Heart right ventricle (tissue), 16 donors: ENCODE results near the gene PAGE4. TPM values are rescaled to one million over a fixed set of nuclear protein-coding genes. Genes with fewer than 3 reads are reported as not detected.

Source experiments
- ATAC-seq, 8 donors: fragments of 200-7000 bp; cut with Tn5 transposase; one replicate each; pipeline ENCODE4 v1.9.1; 2020; ENCODE audit warnings: mild to moderate bottlenecking in 8 of 8, moderate library complexity in 8 of 8, moderate number of reproducible peaks in 1 of 8
- DNase-seq, 2 donors: peaks; one replicate each; pipeline ENCODE4 v3.0.0-alpha.2; 2020
- H3K27ac ChIP-seq, 10 donors: fragments of 200-600 bp; sonication (generic) in 2 of 10; one replicate each; pipeline versions ENCODE4 v1.5.0 to v1.8.0; 2020 to 2022; ENCODE audit warnings: mild to moderate bottlenecking in 3 of 10
- H3K27me3 ChIP-seq, 7 donors: fragments of 200-600 bp; one replicate each; pipeline ENCODE4 v1.8.0; 2021 to 2022; ENCODE audit warnings: mild to moderate bottlenecking in 2 of 7
- H3K36me3 ChIP-seq, 9 donors: fragments of 200-600 bp; sonication (generic) in 1 of 9; one replicate each; pipeline versions ENCODE4 v1.5.0 to v1.8.0; 2020 to 2022; ENCODE audit warnings: mild to moderate bottlenecking in 2 of 9
- H3K4me1 ChIP-seq, 9 donors: fragments of 200-600 bp; sonication (generic) in 1 of 9; one replicate each; pipeline versions ENCODE4 v1.5.0 to v1.8.0; 2020 to 2022; ENCODE audit warnings: mild to moderate bottlenecking in 4 of 9
- H3K4me3 ChIP-seq, 10 donors: fragments of 200-600 bp; sonication (generic) in 2 of 10; one replicate each; pipeline versions ENCODE4 v1.5.0 to v1.8.0; 2020 to 2022; ENCODE audit warnings: mild to moderate bottlenecking in 7 of 10, moderate library complexity in 2 of 10
- H3K9me3 ChIP-seq, 11 donors: fragments of 200-600 bp in 10 of 11; sonication (generic) in 2 of 11; one replicate each; pipeline versions ENCODE4 v1.5.0 to v1.8.0; 2013 to 2022; ENCODE audit warnings: mild to moderate bottlenecking in 2 of 11, control low read depth in 1 of 11, moderate library complexity in 1 of 11
- WGBS, 2 donors: extraction: QIAGEN DNeasy Blood & Tissue Kit; methylation state at CpG; one replicate each; pipeline ENCODE4 v1.1.7; 2013; ENCODE audit warnings: inconsistent platforms in 1 of 2; 5-methylcytosine and 5-hydroxymethylcytosine counted together
- intact Hi-C, 10 donors: fragments of 100-400 bp; cut with DNase I; formaldehyde crosslinking; loops; one replicate each; pipeline versions ENCODE4 v1.11.1 to v1.14.2; 2022
- polyA plus RNA-seq, 2 donors: library from polyadenylated mRNA; stranded (reverse); fragments of 200-250 nt; gene quantifications; one replicate each; pipeline ENCODE4 v1.2.3, GENCODE V29; 2013
- total RNA-seq, 10 donors: library from RNA; stranded (reverse); fragmentation: NEBNext Ultra II Directional in 3 of 10; extraction: Animal tissue kit (Norgen Biotek cat#: 25700) in 3 of 10; gene quantifications; one replicate each; pipeline versions ENCODE4 v1.2.1 to v1.2.4, GENCODE V29; 2021 to 2023
- TF ChIP-seq, protein P1 (sequence below), 9 donors: fragments of 200-600 bp; sonication (generic) in 2 of 9; IDR thresholded peaks; one replicate each; pipeline versions ENCODE4 v1.5.0 to v1.8.0; 2021 to 2022; ENCODE audit warnings: antibody characterized with exemption in 9 of 9, mild to moderate bottlenecking in 5 of 9, moderate library complexity in 1 of 9
- donor health status: Arrhythmogenic right ventricular cardiomyopathy.
- donor health status: ischemic (EF 13 %, LVEDD 7.1; RV severe dilation, severe dysfunction).
- donor health status: healthy with polysubstance abuse.
- donor health status: DM: no; HTN: yes; CAD: no.
- donor health status: DM: no; HTN: no; CAD: no.
- donor health status: ischemic (EF 25% LVEDD 6.9; RV normal size, moderate dysfunction).
- donor health status: ischemic (EF 25% LVEDD 5.7; RV mildly dilated, moderate dysfunction).
- donor health status: healthy.
- donor health status: DM: yes; HTN: yes; CAD: no.
- donor health status: Ischemic cardiomyopathy.
- donor health status: ischemic (EF 35%, LVEDD 5.7; RV mildly dilated, moderate dysfunction).
- donor health status: nonischemic (EF 11% LVEDD 7.7; RV severe dilation, severe dysfunction).
- donor health status: DM: yes; HTN: yes; CAD: no.
- donor health status: PGD.
- donor health status: ischemic (EF 29% LVEDD 5.4; RV normal size, mild dysfunction).
- donor health status: nonischemic (EF 23%, LVEDD 6.1; RV moderate dilation, normal function).

The PAGE4 gene
- total and polyA plus RNA-seq, 12 donors: not detected

DNA sequence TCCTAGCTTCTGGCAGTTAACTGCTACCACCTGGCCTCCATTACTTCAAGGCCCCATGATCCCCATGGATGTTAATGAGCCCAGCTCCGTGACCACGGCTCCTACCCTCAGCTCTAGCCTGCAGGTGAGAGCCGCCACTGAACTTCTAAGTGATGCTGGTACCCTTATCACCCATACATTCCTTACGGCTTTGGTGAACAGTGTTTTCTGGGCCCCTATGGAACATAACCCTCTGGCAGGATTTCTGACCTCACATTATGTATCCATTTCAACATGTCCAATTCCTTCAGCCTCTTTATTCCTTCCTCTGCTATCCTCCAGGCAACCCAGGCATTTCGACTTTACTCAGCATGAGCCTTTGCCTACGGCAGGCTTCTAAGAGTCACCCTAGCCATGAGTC, 24.6 kb downstream of the PAGE4 start:
- Histone ChIP-seq H3K9me3 (peaks cover 0 to 1% (median 0%) of the 10 kb centered on the region in 11 donors), H3K4me1 (no peaks in the 10 kb centered on the region), H3K4me3 (no peak overlapping the region), H3K36me3 (no peaks in the 10 kb centered on the region), H3K27me3 (peaks cover 0 to 37% (median 0%) of the 10 kb centered on the region in 7 donors), H3K27ac (no peak overlapping the region)
- TF ChIP-seq, protein P1, sequence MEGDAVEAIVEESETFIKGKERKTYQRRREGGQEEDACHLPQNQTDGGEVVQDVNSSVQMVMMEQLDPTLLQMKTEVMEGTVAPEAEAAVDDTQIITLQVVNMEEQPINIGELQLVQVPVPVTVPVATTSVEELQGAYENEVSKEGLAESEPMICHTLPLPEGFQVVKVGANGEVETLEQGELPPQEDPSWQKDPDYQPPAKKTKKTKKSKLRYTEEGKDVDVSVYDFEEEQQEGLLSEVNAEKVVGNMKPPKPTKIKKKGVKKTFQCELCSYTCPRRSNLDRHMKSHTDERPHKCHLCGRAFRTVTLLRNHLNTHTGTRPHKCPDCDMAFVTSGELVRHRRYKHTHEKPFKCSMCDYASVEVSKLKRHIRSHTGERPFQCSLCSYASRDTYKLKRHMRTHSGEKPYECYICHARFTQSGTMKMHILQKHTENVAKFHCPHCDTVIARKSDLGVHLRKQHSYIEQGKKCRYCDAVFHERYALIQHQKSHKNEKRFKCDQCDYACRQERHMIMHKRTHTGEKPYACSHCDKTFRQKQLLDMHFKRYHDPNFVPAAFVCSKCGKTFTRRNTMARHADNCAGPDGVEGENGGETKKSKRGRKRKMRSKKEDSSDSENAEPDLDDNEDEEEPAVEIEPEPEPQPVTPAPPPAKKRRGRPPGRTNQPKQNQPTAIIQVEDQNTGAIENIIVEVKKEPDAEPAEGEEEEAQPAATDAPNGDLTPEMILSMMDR (IDR thresholded peaks at IDR 0.05): no peak
- intact Hi-C loops: no loop called here
- DNase-seq (no peak), ATAC-seq (no peak)
- 90% methylated on average over 6 of the region's 6 CpGs for WGBS, 2 donors

DNA sequence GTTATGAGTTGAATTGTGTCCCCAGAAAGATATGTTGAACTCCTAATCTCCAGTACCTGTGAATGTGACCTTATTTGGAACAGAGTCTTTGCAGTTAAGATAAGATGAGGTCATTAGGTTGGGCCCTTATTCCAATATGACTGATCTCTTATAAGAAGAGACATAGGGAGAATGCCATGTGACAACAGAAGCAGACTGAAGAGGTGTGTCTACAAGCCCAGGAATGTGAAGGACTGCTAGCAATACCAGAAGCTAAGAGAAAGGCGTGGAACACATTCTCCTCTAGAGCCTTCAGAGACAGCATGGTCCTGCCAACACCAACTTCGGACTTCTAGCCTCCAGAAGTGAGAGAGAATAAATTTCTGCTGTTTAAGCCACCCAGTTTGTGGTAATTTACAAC, 27.7 kb downstream of the PAGE4 start:
- WGBS, 2 donors: 81 to 85% methylated on average over 2 of the region's 2 CpGs
- intact Hi-C loops: no loop called here
- TF ChIP-seq, protein P1 (IDR thresholded peaks at IDR 0.05): no peak
- Histone ChIP-seq H3K27ac (no peak overlapping the region), H3K4me3 (no peak overlapping the region), H3K9me3 (no peaks in the 10 kb centered on the region), H3K4me1 (no peaks in the 10 kb centered on the region), H3K27me3 (peaks cover 0 to 24% (median 0%) of the 10 kb centered on the region in 7 donors), H3K36me3 (no peaks in the 10 kb centered on the region)
- ATAC-seq: no peak
- no peak for DNase-seq

DNA sequence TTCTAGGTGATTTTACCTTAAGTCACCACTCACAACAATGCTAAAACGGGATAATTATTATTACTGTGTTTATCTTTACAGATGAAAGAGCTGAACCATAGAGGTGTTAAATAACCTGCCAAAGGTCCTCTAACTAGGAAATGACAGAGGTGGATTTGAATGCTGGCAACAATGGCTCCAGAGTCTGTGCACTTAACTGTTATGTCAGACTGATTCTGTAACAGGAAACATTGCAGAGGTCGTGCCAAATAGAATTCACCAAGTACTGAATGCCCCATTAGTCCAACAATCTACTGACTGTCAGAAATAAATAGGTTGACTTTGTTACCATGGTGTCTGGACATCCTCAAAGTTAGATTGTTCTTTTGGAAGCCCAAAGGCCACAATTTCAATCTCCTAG, 29.2 kb downstream of the PAGE4 start:
- no peak overlapping the region for H3K27ac ChIP-seq
- TF ChIP-seq, protein P1 (IDR thresholded peaks at IDR 0.05): no peak
- no peak overlapping the region for H3K4me3 ChIP-seq
- DNase-seq (no peak), ATAC-seq (no peak)
- peaks cover 0 to 21% (median 0%) of the 10 kb centered on the region in 7 donors for H3K27me3 ChIP-seq
- no peaks in the 10 kb centered on the region for H3K4me1 ChIP-seq
- no peaks in the 10 kb centered on the region for H3K9me3 ChIP-seq
- intact Hi-C loops: no loop called here
- WGBS, 2 donors: 34 to 48% methylated on average over 2 of the region's 2 CpGs
- H3K36me3 ChIP-seq: no peaks in the 10 kb centered on the region

DNA sequence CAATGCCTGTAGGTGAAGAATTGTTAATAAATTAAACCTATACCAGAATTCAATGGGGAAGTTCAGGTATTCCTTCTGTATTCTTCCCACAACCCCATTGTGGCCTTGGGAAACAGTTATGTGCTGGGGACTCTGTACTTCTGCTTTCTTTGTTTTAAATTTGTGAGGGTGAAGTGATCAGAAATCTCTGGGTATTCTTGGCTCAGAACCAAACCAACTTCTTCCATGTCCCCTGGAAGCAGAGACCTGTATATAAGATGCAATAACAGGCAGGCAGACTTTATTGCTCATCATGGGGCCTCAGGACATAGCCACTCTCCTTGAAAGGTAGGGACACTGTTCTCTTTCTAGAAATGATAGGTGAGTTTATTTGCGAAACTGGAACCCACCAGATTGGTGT, 30.4 kb downstream of the PAGE4 start:
- intact Hi-C loops: no loop called here
- no peaks in the 10 kb centered on the region for H3K9me3 ChIP-seq
- H3K27ac ChIP-seq: no peak overlapping the region
- TF ChIP-seq, protein P1 (IDR thresholded peaks at IDR 0.05): no peak
- 95 to 98% methylated on average over 1 of the region's 1 CpG for WGBS, 2 donors
- no peaks in the 10 kb centered on the region for H3K36me3 ChIP-seq
- H3K27me3 ChIP-seq: peaks cover 0 to 16% (median 0%) of the 10 kb centered on the region in 7 donors
- no peak overlapping the region for H3K4me3 ChIP-seq
- DNase-seq (no peak), ATAC-seq (no peak)
- H3K4me1 ChIP-seq: no peaks in the 10 kb centered on the region
